Activated CD4-positive, alpha-beta T cell treated with anti-CD3 and anti-CD28 coated beads, Interleukin-2, amount 10 ng/mL, durations not matched to agents 7 days and 5 days (primary cell): ENCODE measurements around the gene ATP1A2. TPM values are rescaled to one million over a fixed set of nuclear protein-coding genes. Genes with fewer than 3 reads are reported as not detected.
A peak's percentile ranks its signal among the peaks of the same experiment; 100 is the strongest.

Experiments
- CTCF ChIA-PET: fragments of 350-600 bp; sonication (Branson Sonifier 250); formaldehyde crosslinking; loops from one replicate; lab custom pipeline; 2021; ENCODE audit warnings: antibody characterized with exemption; lab: Charles Lee
- POLR2A ChIA-PET: fragments of 350-600 bp; sonication (Branson Sonifier 250); formaldehyde crosslinking; loops from one replicate; lab custom pipeline; 2021; ENCODE audit warnings: antibody characterized with exemption; lab: Charles Lee
- DNase-seq: peaks from one replicate; pipeline ENCODE4 v3.0.0-alpha.2; 2020
- H3K27ac Mint-ChIP-seq: one replicate; pipeline ENCODE4 v1.8.0; 2021; ENCODE audit warnings: mild to moderate bottlenecking, moderate library complexity, mixed read lengths
- H3K27me3 Mint-ChIP-seq: one replicate; pipeline ENCODE4 v1.8.0; 2021; ENCODE audit warnings: mixed read lengths
- H3K36me3 Mint-ChIP-seq: one replicate; pipeline ENCODE4 v1.8.0; 2021; ENCODE audit warnings: low read depth, mixed read lengths
- H3K4me1 Mint-ChIP-seq: one replicate; pipeline ENCODE4 v1.8.0; 2021; ENCODE audit warnings: mixed read lengths
- H3K4me3 Mint-ChIP-seq: one replicate; pipeline ENCODE4 v1.8.0; 2021; ENCODE audit warnings: mild to moderate bottlenecking, moderate library complexity, mixed read lengths
- H3K9me3 Mint-ChIP-seq: one replicate; pipeline ENCODE4 v1.8.0; 2021; ENCODE audit warnings: mixed read lengths
- total RNA-seq, 2 experiments: library from RNA; stranded (reverse); gene quantifications; one replicate each; pipeline ENCODE4 v1.2.3, GENCODE V29; 2021

The ATP1A2 gene
- not detected for total RNA-seq

- ChIA-PET POLR2A (no interaction called here), CTCF (no interaction called here)
- Mint-ChIP-seq H3K4me3 (no peak within 1 kb of the TSS), H3K27me3 (peaks cover 5% of the 10 kb centered on the region), H3K36me3 (no peaks in the 10 kb centered on the region), H3K4me1 (no peaks in the 10 kb centered on the region), H3K9me3 (no peaks in the 10 kb centered on the region), H3K27ac (no peak within 1 kb of the TSS)
- DNase-seq = no peak
Measured at GRCh38 chr1:160115545-160116282, at the start of gene ATP1A2. Gene ATP1A2, plus strand, starts transcription at chr1:160115759. Its CDS starts 103 bp downstream, at chr1:160115862.

- no peak for DNase-seq
- no peak overlapping the region for H3K4me3 Mint-ChIP-seq
- peaks cover 51% of the 10 kb centered on the region for H3K27me3 Mint-ChIP-seq
- no peaks in the 10 kb centered on the region for H3K36me3 Mint-ChIP-seq
- H3K4me1 Mint-ChIP-seq = peaks cover 17% of the 10 kb centered on the region
- no peaks in the 10 kb centered on the region for H3K9me3 Mint-ChIP-seq
- H3K27ac Mint-ChIP-seq = no peak overlapping the region
- ChIA-PET CTCF (interaction anchor here (1.0 to 4.4 kb wide), 5 partner anchors 9 to 31 kb away, joined by 3 to 29 read pairs (median 4); partner anchors contain the start of gene IGSF8), POLR2A (no interaction called here)
Measured at GRCh38 chr1:160066829-160067745, 48.5 kb upstream of the ATP1A2 start.

DNA sequence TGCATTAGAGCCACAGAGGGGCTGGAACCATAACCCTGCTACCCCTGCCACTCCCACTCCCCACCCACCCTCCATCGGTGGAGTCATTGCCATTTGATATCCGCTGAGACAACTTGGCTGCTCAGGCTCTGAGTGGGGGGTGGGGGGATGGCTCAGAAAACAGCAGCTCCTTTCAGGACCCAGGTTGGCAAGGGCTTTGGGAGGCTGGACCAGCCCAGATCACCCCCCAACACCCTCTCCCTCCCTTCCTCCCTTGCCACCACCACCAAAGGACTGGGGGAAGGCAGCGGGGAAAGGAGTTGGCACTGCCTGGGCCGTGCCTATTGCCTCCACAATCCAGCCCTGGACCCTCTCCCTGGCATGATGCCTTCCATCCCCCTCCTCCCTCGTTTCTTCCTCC, 47.3 kb upstream of the ATP1A2 start:
- POLR2A ChIA-PET = no interaction called here
- Mint-ChIP-seq H3K27ac (no peak overlapping the region), H3K4me1 (peaks cover 18% of the 10 kb centered on the region), H3K9me3 (no peaks in the 10 kb centered on the region), H3K36me3 (no peaks in the 10 kb centered on the region), H3K27me3 (peaks cover 53% of the 10 kb centered on the region), H3K4me3 (no peak overlapping the region)
- CTCF ChIA-PET = interaction anchor here (0.7 to 4.4 kb wide), 5 partner anchors 8 to 291 kb away, joined by 3 to 29 read pairs (median 3); no protein-coding TSS in a partner anchor
- DNase-seq = no peak

DNA sequence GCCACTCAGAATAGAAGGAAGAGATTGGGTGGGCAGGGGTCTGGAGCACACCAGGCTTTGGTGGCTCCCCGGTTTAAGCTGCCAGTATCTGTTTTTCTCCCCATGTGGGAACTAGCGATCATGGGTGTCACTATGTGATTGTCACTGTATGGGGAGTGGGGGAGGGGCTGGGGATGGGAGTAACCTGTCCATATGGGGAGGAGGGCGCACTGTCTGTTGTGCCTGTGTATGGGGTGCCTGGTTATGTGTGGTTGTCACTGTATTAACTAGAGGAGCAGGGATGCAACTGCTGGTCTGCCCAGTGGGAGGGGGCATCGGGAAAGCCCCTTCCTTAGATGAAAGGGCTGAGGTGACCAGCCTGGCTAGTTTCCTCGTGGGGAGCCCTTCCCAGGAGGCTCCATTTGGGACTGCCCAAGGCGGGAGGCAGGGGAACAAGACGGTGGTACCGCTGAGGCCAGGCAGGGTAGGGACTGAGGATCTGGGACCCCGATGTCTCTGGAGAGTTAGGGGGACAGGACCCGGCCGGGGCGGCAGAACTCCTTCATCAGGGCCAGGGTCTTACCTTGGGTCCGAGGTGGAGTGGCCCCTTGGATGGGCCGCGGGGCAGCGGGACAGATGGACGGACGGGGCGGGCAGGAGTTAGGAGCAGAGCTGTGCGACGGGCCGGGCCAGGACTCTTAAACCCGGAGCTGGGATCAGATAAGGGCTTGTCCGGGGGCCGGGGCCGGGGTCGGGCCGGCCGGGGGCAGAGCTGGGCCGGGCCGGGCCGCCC, 45.9 kb upstream of the ATP1A2 start, which contains the start of gene KCNJ10:
Gene KCNJ10 (minus strand): TSS at position 701 of the 772 bp plus-strand sequence. CDS start 27,628 bp downstream, outside the sequence.
- CTCF ChIA-PET = interaction anchor here (1.0 to 5.2 kb wide), 5 partner anchors 9 to 131 kb away, joined by 3 to 29 read pairs (median 4); no protein-coding TSS in a partner anchor
- H3K27me3 Mint-ChIP-seq = peaks cover 53% of the 10 kb centered on the region
- POLR2A ChIA-PET = no interaction called here
- no peaks in the 10 kb centered on the region for H3K36me3 Mint-ChIP-seq
- no peak within 1 kb of the TSS for H3K27ac Mint-ChIP-seq
- peak within 1 kb of the TSS; percentile 75 for H3K4me3 Mint-ChIP-seq
- H3K4me1 Mint-ChIP-seq = peaks cover 18% of the 10 kb centered on the region
- DNase-seq = no peak
- H3K9me3 Mint-ChIP-seq = no peaks in the 10 kb centered on the region

GRCh38 chr1:160070243-160071163, 45.1 kb upstream of the ATP1A2 start:
- ChIA-PET CTCF (interaction anchor here (1.0 to 5.2 kb wide), 5 partner anchors 8 to 131 kb away, joined by 3 to 28 read pairs (median 4); no protein-coding TSS in a partner anchor), POLR2A (no interaction called here)
- Mint-ChIP-seq H3K27ac (no peak overlapping the region), H3K4me3 (peak overlapping the region; percentile 75), H3K4me1 (peaks cover 18% of the 10 kb centered on the region), H3K27me3 (peaks cover 57% of the 10 kb centered on the region), H3K9me3 (no peaks in the 10 kb centered on the region), H3K36me3 (no peaks in the 10 kb centered on the region)
- DNase-seq = peak; percentile 61

DNA sequence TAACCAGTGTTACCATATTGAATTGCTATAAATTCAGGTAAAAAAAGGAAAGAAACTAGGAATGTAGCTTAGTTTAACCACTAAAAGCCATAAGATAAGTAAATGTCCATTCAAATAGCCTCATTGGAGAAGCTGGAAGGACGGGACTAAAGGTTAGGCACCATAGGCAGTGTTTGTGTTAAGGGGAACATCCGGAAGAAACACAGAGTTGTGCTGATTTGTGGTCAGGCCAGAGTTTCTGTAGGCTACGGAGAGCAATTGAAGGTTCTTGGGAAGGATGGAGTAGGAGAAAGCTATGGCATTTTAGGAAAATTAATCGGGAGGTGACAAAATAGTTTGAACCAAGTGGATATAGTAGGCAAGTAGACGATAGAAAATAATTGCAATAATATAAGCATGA, 44.3 kb upstream of the ATP1A2 start:
- DNase-seq = no peak
- Mint-ChIP-seq H3K36me3 (no peaks in the 10 kb centered on the region), H3K4me1 (peaks cover 18% of the 10 kb centered on the region), H3K9me3 (no peaks in the 10 kb centered on the region), H3K4me3 (no peak overlapping the region), H3K27ac (no peak overlapping the region), H3K27me3 (peaks cover 55% of the 10 kb centered on the region)
- POLR2A ChIA-PET = no interaction called here
- CTCF ChIA-PET = interaction anchor here (1.5 to 5.2 kb wide), 5 partner anchors 16 to 41 kb away, joined by 3 to 28 read pairs (median 4); no protein-coding TSS in a partner anchor

GRCh38 chr1:160074865-160075264, 40.7 kb upstream of the ATP1A2 start:
- Mint-ChIP-seq H3K4me3 (no peak overlapping the region), H3K9me3 (no peaks in the 10 kb centered on the region), H3K4me1 (peaks cover 15% of the 10 kb centered on the region), H3K27me3 (peaks cover 51% of the 10 kb centered on the region), H3K36me3 (no peaks in the 10 kb centered on the region), H3K27ac (no peak overlapping the region)
- no peak for DNase-seq
- POLR2A ChIA-PET = no interaction called here
- CTCF ChIA-PET = interaction anchor here (4.9 to 5.2 kb wide), 2 partner anchors 12 to 28 kb away, joined by 17 to 28 read pairs; no protein-coding TSS in a partner anchor

DNA sequence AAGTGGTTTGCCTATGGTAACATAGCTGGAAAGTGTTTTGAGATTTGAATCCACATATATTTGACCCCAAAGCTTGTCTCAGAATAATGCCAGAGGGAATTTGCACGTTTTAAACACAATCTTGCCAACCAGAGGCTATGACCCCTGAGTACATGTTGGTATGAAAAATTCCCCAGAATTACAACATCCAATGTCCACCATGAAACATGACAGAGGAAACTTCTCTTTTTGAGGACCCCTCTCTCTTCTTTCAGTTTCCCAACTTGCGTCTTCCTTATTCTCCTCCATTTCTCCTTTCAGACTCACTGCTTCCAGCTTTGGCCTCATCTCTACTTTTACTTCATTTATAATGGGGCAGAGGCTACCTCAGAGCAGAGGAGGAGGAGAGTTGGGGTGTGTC, 39.7 kb upstream of the ATP1A2 start:
- ChIA-PET POLR2A (no interaction called here), CTCF (interaction anchor here (0.7 to 4.5 kb wide), 4 partner anchors 11 to 40 kb away, joined by 3 to 32 read pairs (median 3); no protein-coding TSS in a partner anchor)
- H3K27me3 Mint-ChIP-seq = peaks cover 53% of the 10 kb centered on the region
- no peaks in the 10 kb centered on the region for H3K36me3 Mint-ChIP-seq
- H3K9me3 Mint-ChIP-seq = no peaks in the 10 kb centered on the region
- no peak overlapping the region for H3K4me3 Mint-ChIP-seq
- no peak for DNase-seq
- no peak overlapping the region for H3K27ac Mint-ChIP-seq
- peaks cover 8% of the 10 kb centered on the region for H3K4me1 Mint-ChIP-seq

- Mint-ChIP-seq H3K36me3 (no peaks in the 10 kb centered on the region), H3K4me1 (peaks cover 9% of the 10 kb centered on the region), H3K27ac (no peak overlapping the region), H3K9me3 (no peaks in the 10 kb centered on the region), H3K27me3 (peaks cover 55% of the 10 kb centered on the region), H3K4me3 (no peak overlapping the region)
- no peak for DNase-seq
- CTCF ChIA-PET = interaction anchor here (0.7 to 4.5 kb wide), 4 partner anchors 11 to 41 kb away, joined by 3 to 32 read pairs (median 3); no protein-coding TSS in a partner anchor
- POLR2A ChIA-PET = no interaction called here
Measured at GRCh38 chr1:160076295-160076694, 39.3 kb upstream of the ATP1A2 start.

DNA sequence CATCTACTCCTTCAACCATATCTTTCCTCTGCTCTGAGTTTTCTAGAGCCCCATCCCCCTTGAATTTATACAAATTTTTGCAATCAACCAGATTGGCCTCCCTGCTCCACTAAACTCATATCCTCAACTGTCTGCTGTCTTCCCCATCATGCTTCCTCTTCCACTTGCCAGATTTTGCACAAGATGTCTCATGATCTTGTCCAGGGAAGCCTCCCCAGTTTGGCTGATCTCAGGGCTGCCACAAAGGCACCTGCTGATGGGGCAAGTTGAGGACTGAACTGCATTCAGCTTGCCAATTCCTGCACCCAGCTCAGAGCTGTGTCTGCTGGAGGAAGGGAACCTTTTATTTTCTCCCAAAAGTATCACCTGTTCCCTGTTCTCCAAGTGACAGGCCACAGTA, 38.1 kb upstream of the ATP1A2 start:
- no peaks in the 10 kb centered on the region for H3K9me3 Mint-ChIP-seq
- POLR2A ChIA-PET = no interaction called here
- CTCF ChIA-PET = interaction anchor here (2.1 to 4.5 kb wide), 7 partner anchors 10 to 47 kb away, joined by 7 to 33 read pairs (median 20); partner anchors contain the start of gene PIGM
- no peak overlapping the region for H3K4me3 Mint-ChIP-seq
- no peak overlapping the region for H3K27ac Mint-ChIP-seq
- H3K27me3 Mint-ChIP-seq = peaks cover 55% of the 10 kb centered on the region
- peaks cover 2% of the 10 kb centered on the region for H3K4me1 Mint-ChIP-seq
- no peaks in the 10 kb centered on the region for H3K36me3 Mint-ChIP-seq
- DNase-seq = no peak
